GM19240 (cell line): ENCODE data around the gene LDHAL6A.
"Not testable (repeated sequence)": the region's sequence is repeated elsewhere in the genome, so short reads cannot be mapped to it uniquely, and the experiment has no call there.

Source experiments
- DNase-seq: peaks from one replicate; pipeline ENCODE4 v3.0.0; 2011; ENCODE audit warnings: low spot score; ENCODE audit not compliant: insufficient read length

LDHAL6A gene

DNA sequence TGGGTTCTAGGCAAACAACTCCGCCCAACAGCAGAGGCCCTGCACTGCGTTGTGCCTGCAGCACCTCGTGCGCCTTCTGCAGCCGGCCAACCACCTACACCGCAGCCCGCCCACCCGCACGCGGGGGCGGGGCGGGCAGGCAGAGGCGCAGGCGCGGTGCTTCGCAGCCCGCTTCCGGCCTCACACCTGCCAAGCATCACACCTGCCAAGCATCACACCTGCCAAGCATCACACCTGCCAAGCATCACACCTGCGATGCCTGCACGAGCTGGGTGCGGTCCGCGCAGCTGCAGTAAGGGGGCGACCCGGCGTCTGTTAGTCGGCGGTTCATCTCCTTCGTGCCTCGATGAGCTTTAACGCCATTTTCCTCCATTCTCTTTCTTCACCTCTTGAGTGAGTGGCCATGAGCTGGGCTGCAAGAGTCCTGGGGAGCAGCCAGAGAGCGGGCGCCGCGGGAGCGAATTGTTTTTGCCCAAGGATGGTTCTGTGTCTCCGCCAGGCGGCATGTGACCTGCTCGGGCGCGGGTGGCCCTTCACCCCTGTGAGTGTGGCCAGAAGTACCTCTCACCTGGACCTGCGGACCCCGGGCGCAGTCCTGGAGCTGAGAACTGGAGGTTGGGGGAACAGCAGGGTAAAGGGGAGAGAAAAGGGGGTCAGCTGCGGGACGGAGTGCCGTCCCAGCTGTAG, at the start of gene LDHAL6A:
LDHAL6A (plus strand) TSS at position 171 of the 687 bp plus-strand sequence. CDS start 825 bp downstream, outside the sequence.
- DNase-seq = no peak

- DNase-seq = not testable (repeated sequence)
Observed at GRCh38 chr11:18407400-18407799, 48.3 kb upstream of the LDHAL6A start.

DNA sequence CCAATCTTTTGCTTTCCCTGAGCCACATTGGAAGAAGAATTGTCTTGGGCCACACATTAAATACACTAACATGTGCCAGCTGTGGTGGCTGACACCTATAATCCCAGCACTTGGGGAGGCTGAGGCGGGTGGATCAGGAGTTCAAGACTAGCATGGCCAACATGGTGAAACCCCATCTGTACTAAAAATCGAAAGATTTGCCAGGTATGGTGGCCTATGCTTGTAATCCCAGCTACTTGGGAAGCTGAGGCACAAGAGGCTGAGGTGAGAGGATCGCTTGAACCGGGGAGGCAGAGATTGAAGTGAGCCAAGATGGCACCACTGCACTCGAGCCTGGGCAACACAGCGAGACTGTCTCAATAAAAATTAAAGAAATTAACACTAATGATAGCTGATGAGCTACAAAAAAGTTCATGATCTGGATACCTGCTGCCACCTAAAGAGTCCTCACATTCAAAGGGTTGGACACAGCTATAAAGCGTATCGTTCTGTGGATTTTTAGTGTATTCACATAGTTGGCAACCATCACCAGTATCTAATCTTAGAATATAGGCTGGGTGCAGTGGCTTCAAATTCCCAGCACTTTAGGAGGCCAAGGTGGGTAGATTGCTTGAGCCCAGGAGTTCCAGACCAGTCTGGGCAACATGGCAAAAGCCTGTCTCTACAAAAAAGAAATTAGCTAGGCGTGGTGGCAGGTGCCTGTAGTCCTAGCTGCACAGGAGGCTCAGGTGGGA, 46.9 kb upstream of the LDHAL6A start:
- no peak for DNase-seq

DNA sequence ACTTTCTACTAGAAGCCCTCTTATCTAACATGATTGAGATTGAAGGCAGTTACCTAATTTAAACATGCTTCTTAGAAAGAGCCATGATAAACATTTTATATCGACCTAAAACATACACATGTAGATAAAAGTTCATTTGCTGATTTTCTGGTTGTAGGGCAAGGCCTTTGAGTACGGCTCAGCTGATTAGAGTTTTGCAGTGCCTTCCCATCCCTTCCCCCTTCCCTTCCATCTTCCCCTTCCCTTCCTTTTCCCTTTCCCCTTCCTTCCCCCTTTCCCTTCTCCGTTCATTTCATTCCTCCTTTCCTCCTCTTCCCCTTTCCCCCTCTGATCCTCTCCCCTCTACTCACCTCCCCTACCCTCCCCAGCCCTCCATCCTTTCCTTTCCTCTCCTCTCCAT, 39.2 kb upstream of the LDHAL6A start:
- DNase-seq = no peak

GRCh38 chr11:18419040-18419439, 36.6 kb upstream of the LDHAL6A start:
- no peak for DNase-seq

- DNase-seq = no peak
Observed at GRCh38 chr11:18420067-18420466, 35.6 kb upstream of the LDHAL6A start.

DNA sequence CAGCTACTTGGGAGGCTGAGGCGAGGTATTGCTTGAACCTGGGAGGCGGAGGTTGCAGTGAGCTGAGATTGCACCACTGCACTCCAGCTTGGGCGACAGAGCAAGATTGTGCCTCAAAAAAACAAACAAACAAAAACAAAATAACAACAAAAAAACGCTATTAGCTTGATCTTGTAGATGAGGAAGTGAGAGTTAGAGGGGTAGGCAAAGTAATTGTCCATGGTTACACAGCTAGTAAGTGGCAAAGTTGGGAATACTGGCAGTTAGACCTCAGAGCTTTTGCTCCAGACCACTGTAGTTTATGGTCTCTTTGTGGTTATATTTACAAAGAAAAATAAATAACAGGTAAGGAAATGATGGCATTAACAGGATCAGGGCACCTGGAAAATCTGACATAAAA, 28.4 kb upstream of the LDHAL6A start:
- no peak for DNase-seq

DNA sequence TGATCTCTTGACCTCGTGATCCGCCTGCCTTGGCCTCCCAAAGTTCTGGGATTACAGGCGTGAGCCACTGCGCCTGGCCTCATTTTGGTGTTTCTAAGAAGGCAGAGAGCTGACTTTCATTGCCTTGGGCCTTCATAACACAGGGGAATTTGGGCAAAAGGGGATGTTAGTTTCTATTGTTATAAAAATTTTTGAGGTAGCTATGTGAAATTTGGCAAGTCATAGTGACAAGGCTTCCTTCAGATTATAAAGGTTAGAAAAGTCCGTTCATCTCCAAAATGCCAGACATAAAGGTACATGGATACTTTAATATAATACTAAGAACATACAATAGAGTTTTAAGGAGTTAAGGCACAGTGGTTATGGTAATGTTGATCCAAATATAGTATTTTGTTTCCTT, 26.3 kb upstream of the LDHAL6A start:
- no peak for DNase-seq

GRCh38 chr11:18438691-18439090, 17.0 kb upstream of the LDHAL6A start:
- no peak for DNase-seq

DNA sequence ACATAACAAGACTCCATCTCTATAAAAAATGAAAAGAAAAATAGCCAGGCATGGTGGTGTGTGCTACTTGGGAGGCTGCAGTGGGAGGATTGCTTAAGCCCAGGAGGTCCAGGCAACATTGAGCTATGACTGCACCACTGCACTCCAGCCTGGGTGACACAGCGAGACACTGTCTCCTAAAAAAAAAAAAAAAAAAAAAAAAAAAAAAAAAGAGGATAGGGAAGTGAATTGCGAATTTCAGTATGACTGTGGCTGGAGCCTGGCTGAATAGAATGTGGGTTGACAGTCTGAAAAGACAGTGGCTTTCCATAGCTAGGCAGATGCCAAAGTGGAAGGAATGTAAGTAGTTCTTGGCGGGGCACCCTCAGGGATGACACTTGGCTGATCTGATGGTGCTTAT, 6.4 kb upstream of the LDHAL6A start:
- DNase-seq = no peak

DNA sequence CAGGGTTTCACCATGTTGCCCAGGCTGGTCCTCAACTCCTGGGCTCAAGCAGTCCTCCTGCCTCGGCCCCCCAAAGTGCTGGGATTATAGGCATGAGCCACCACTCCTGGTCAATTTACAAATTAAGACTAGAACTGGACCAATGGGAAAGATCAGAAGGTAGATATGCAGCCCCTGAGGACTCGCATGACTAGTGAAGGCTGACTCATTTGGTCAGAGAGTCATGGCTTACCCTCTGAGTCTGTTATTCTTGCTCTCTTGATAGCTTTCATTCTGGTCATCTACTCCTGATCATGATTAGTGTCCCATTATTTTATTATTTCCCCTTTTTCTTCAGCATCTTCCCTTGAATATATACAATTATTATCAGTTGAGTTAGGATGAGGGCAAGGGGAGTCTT, 2.7 kb upstream of the LDHAL6A start:
- no peak for DNase-seq

DNA sequence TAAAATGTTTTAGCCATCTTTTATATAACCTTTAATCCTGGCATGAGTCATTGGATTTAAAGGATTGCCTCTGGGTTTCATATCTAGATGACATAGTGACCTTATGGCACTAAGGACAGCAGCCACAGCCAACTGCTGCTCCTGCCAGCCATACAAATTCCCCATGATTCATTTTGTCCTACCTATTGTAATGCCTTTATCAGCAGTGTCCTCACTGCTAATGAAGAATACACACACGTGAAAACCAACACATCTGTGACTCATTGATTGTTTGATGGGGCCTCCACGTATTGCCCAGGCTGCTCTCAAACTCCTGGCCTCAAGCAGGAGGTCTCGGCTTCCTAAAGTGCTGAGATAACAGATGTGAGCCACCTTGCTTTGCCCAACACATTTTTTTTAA, 1.8 kb downstream of the LDHAL6A start:
- DNase-seq = no peak

DNA sequence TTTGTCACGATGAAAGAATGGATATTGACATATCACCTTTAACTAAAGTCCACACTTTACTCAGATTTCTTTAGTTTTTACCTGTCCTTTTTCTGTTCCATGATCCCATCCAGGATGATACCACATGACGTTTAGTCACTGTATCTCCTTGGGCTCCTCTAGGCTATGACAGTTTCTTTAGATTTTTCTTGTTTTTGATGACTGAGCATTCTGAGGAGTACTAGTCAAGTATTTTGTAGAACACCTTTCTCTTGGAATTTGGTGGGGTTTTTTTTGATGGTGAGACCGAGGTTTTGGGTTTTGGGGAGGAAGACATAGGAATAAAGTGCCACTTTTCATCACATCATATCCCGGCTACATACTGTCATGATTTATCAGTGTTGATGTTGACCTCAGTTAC, 4.0 kb downstream of the LDHAL6A start:
- DNase-seq = no peak

- no peak for DNase-seq
Observed at GRCh38 chr11:18461909-18462308, 6.3 kb downstream of the LDHAL6A start.

GRCh38 chr11:18463439-18463838, 7.8 kb downstream of the LDHAL6A start:
- peak; percentile 17 for DNase-seq

GRCh38 chr11:18466402-18466801, 10.7 kb downstream of the LDHAL6A start:
- no peak for DNase-seq

DNA sequence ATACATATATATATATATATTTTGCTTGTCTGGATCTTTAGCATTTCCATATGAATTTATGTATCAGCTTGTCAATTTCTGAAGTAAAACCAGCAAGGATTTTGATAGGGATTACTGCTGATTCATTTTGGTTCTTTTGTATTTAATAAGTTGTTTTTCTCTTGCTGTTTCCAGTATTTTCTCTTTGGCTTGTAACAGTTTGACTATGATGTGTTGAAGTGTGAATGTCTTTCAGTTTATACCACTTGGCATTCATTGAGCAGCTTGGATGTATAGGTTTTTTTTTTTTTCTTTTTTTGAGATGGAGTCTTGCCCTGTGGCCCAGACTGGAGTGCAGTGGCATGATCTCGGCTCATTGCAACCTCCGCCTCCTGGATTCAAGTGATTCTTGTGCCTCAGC, 12.4 kb downstream of the LDHAL6A start:
- no peak for DNase-seq

- DNase-seq = no peak
Observed at GRCh38 chr11:18468961-18469360, 13.3 kb downstream of the LDHAL6A start.

- no peak for DNase-seq
Observed at GRCh38 chr11:18471995-18472394, 16.3 kb downstream of the LDHAL6A start.

DNA sequence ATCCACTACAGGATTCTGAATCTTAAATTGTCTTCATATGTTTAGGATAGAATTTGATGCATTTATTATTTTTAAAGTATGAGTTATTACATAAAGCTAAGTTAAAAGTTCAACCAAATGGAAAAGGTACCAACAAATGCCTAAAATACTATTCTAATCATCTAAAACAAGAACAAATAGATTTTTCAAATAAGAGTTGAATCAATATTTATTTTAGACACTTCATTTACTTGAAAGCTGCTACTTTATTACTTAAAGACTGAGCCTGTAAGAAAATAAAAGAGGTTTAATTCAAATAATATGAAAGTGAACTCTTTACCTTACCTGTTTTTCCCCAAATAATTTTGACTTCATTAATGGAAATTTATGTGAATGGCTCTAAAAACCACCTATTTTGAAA, 16.9 kb downstream of the LDHAL6A start:
- no peak for DNase-seq

GRCh38 chr11:18479063-18479462, 23.4 kb downstream of the LDHAL6A start:
- DNase-seq = no peak

- DNase-seq = no peak
Observed at GRCh38 chr11:18485913-18486528, 30.4 kb downstream of the LDHAL6A start.

DNA sequence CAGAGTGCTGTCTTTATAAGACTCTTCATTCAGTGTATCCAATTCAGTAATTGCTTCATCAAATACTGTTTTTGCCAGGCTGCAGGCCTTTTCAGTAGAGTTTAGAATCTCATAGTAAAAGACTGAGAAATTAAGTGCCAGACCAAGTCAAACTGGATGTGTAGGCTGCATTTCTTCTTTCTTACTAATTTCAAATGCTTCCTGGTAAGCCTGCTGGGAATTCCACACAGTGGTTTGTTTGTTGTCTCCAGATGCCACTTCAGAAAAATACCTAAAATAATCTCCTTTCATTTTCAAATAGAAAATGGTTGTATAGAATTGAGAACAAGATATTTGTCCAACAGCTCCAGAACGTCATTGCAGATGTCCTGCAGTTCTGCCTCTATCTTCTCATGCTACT, 34.7 kb downstream of the LDHAL6A start:
- no peak for DNase-seq
